OCI-LY7 (cell line): ENCODE data around the gene ADAMTSL3.

Experiments
- CTCF ChIP-seq: fragments of 200-600 bp; sonication (generic); conservative IDR thresholded peaks from 2 replicates; pipeline ENCODE4 v1.5.1; 2014; ENCODE audit warnings: mild to moderate bottlenecking, antibody characterized with exemption, low read length, moderate library complexity, mixed read lengths
- EZH2phosphoT487 ChIP-seq: fragments of 200-600 bp; sonication (generic); IDR thresholded peaks from 2 replicates; pipeline ENCODE4 v1.6.1; 2018; ENCODE audit warnings: low read depth, borderline replicate concordance, mild to moderate bottlenecking, mixed run types, antibody characterized with exemption, low read length, moderate library complexity, mixed read lengths

- TF ChIP-seq CTCF: no peak
- no peak for TF ChIP-seq EZH2phosphoT487
These were observed 108.4 kb downstream of the ADAMTSL3 start for GRCh38 chr15:83762367-83762766.
